Hepatocyte (in vitro differentiated cells): ENCODE data around the gene EGLN3. TPM values are rescaled to one million over a fixed set of nuclear protein-coding genes. Genes with fewer than 3 reads are reported as not detected.
A peak's percentile ranks its signal among the peaks of the same experiment; 100 is the strongest.

ENCODE experiments used
- DNase-seq: peaks from one replicate; pipeline ENCODE4 v3.0.0-alpha.2; 2016; ENCODE audit warnings: low spot score
- H2AFZ ChIP-seq: fragments of 200-600 bp; sonication (generic); 2 replicates; pipeline ENCODE4 v1.6.0; 2016; ENCODE audit warnings: antibody characterized with exemption, mild to moderate bottlenecking
- H3K27ac ChIP-seq: fragments of 200-600 bp; sonication (generic); 2 replicates; pipeline ENCODE4 v1.5.1; 2016; ENCODE audit warnings: mild to moderate bottlenecking
- H3K27me3 ChIP-seq: fragments of 200-600 bp; sonication (generic); 2 replicates; pipeline ENCODE4 v1.6.1; 2016
- H3K36me3 ChIP-seq: fragments of 200-600 bp; sonication (generic); replicated peaks from 2 replicates; pipeline ENCODE4 v1.5.1; 2016; ENCODE audit warnings: low read depth; ENCODE audit not compliant: insufficient read depth
- H3K4me1 ChIP-seq: fragments of 200-600 bp; sonication (generic); 2 replicates; pipeline ENCODE4 v1.5.1; 2016; ENCODE audit warnings: mild to moderate bottlenecking, moderate library complexity; ENCODE audit not compliant: insufficient read depth
- H3K4me2 ChIP-seq: fragments of 200-600 bp; sonication (generic); 2 replicates; pipeline ENCODE4 v1.6.0; 2016
- H3K4me3 ChIP-seq: fragments of 200-600 bp; sonication (generic); 2 replicates; pipeline ENCODE4 v1.5.1; 2016; ENCODE audit warnings: mild to moderate bottlenecking
- H3K79me2 ChIP-seq: fragments of 200-600 bp; sonication (generic); 2 replicates; pipeline ENCODE4 v1.6.0; 2017; ENCODE audit warnings: mild to moderate bottlenecking
- H3K9me2 ChIP-seq: fragments of 200-600 bp; sonication (generic); replicated peaks from 2 replicates; pipeline ENCODE4 v1.6.0; 2017; ENCODE audit warnings: mild to moderate bottlenecking; ENCODE audit not compliant: insufficient read depth
- H3K9me3 ChIP-seq: fragments of 200-600 bp; sonication (generic); 2 replicates; pipeline ENCODE4 v1.5.1; 2016; ENCODE audit warnings: low read depth, mild to moderate bottlenecking
- H4K20me1 ChIP-seq: fragments of 200-600 bp; sonication (generic); 2 replicates; pipeline ENCODE4 v1.6.0; 2016; ENCODE audit warnings: mild to moderate bottlenecking; ENCODE audit not compliant: insufficient read depth, poor library complexity, severe bottlenecking
- CTCF ChIP-seq: fragments of 200-600 bp; sonication (generic); IDR thresholded peaks from 2 replicates; pipeline ENCODE4 v1.5.1; 2016; ENCODE audit warnings: antibody characterized with exemption, mild to moderate bottlenecking; ENCODE audit not compliant: poor library complexity
- EZH2 ChIP-seq: fragments of 200-600 bp; sonication (generic); IDR thresholded peaks from 2 replicates; pipeline ENCODE4 v1.6.1; 2016; ENCODE audit warnings: antibody characterized with exemption, mild to moderate bottlenecking, borderline replicate concordance
- EZH2phosphoT487 ChIP-seq: fragments of 200-600 bp; sonication (generic); IDR thresholded peaks from one replicate; pipeline ENCODE4 v1.6.1; 2018; ENCODE audit warnings: antibody characterized with exemption, mild to moderate bottlenecking, low read depth, moderate library complexity; ENCODE audit not compliant: unreplicated experiment, severe bottlenecking
- WGBS: methylation state at CpG from one replicate; pipeline ENCODE4 v1.1.6; 2016; ENCODE audit warnings: low lambda C conversion rate; ENCODE audit errors: missing lambda C conversion rate; 5-methylcytosine and 5-hydroxymethylcytosine counted together
- polyA plus RNA-seq: library from polyadenylated mRNA; unstranded; fragments of >200 nt; fragmentation: Nextera tagmentation; extraction: Ambion mirVana; gene quantifications from 2 replicates; pipeline ENCODE4 v1.2.1, GENCODE V29; 2016
- total RNA-seq: library from RNA; depleted of rRNA; stranded (reverse); fragments of >200 nt; gene quantifications from 2 replicates; pipeline ENCODE4 v1.2.3, GENCODE V29; 2014

EGLN3 gene
- total and polyA plus RNA-seq, 2 experiments from 2014 or later, result 11.9 to 17.2 TPM

- no peaks in the 10 kb centered on the region for H4K20me1 ChIP-seq
- peak overlapping the region; percentile 49 for H3K27ac ChIP-seq
- 32% methylated on average over 20 of the region's 20 CpGs for WGBS
- H3K9me3 ChIP-seq, result no peaks in the 10 kb centered on the region
- H3K9me2 ChIP-seq, result no peaks in the 10 kb centered on the region
- H3K4me3 ChIP-seq, result no peak overlapping the region
- peak overlapping the region; percentile 57 for H3K4me2 ChIP-seq
- H3K27me3 ChIP-seq, result no peaks in the 10 kb centered on the region
- H3K4me1 ChIP-seq, result peaks cover 10% of the 10 kb centered on the region
- no peak for TF ChIP-seq EZH2phosphoT487
- TF ChIP-seq CTCF, result no peak
- TF ChIP-seq EZH2, result no peak
- peak; percentile 62 for DNase-seq
- peaks cover 27% of the 10 kb centered on the region for H3K79me2 ChIP-seq
- no peaks in the 10 kb centered on the region for H3K36me3 ChIP-seq
- H2AFZ ChIP-seq, result no peak overlapping the region
Observed at GRCh38 chr14:33938131-33938949, 12.5 kb downstream of the EGLN3 start.

- Histone ChIP-seq H3K4me1 (peaks cover 10% of the 10 kb centered on the region), H3K4me2 (no peak overlapping the region), H3K36me3 (no peaks in the 10 kb centered on the region), H3K9me3 (no peaks in the 10 kb centered on the region), H2AFZ (no peak overlapping the region), H3K27ac (no peak overlapping the region), H3K27me3 (no peaks in the 10 kb centered on the region), H3K9me2 (no peaks in the 10 kb centered on the region), H3K79me2 (peaks cover 18% of the 10 kb centered on the region), H3K4me3 (no peak overlapping the region), H4K20me1 (no peaks in the 10 kb centered on the region)
- no peak for TF ChIP-seq EZH2
- no peak for TF ChIP-seq EZH2phosphoT487
- TF ChIP-seq CTCF, result no peak
- WGBS, result 63% methylated on average over 2 of the region's 2 CpGs
- DNase-seq, result no peak
Observed at GRCh38 chr14:33936391-33936790, 14.5 kb downstream of the EGLN3 start.

GRCh38 chr14:33934938-33935337, 15.9 kb downstream of the EGLN3 start:
- no peak overlapping the region for H3K4me3 ChIP-seq
- no peak overlapping the region for H3K27ac ChIP-seq
- no peaks in the 10 kb centered on the region for H3K9me2 ChIP-seq
- no peaks in the 10 kb centered on the region for H4K20me1 ChIP-seq
- 92% methylated on average over 5 of the region's 5 CpGs for WGBS
- H3K4me2 ChIP-seq, result no peak overlapping the region
- H3K79me2 ChIP-seq, result peaks cover 14% of the 10 kb centered on the region
- no peak for TF ChIP-seq EZH2
- no peaks in the 10 kb centered on the region for H3K9me3 ChIP-seq
- H3K4me1 ChIP-seq, result peaks cover 12% of the 10 kb centered on the region
- no peak for DNase-seq
- H3K27me3 ChIP-seq, result no peaks in the 10 kb centered on the region
- no peaks in the 10 kb centered on the region for H3K36me3 ChIP-seq
- H2AFZ ChIP-seq, result no peak overlapping the region

- Histone ChIP-seq H3K4me3 (no peak overlapping the region), H2AFZ (no peak overlapping the region), H3K79me2 (peaks cover 11% of the 10 kb centered on the region), H3K4me1 (peaks cover 14% of the 10 kb centered on the region), H3K9me2 (no peaks in the 10 kb centered on the region), H3K27ac (no peak overlapping the region), H3K9me3 (no peaks in the 10 kb centered on the region), H3K4me2 (no peak overlapping the region), H3K36me3 (no peaks in the 10 kb centered on the region), H3K27me3 (no peaks in the 10 kb centered on the region), H4K20me1 (no peaks in the 10 kb centered on the region)
- TF ChIP-seq EZH2phosphoT487 (no peak), EZH2 (no peak), CTCF (no peak)
- no peak for DNase-seq
- 90% methylated on average over 7 of the region's 7 CpGs for WGBS
Observed at GRCh38 chr14:33934043-33934750, 16.7 kb downstream of the EGLN3 start.
